Loucy (cell line): ENCODE data around the gene RBM26.

Experiments
- CTCF ChIP-seq: fragments of 200-600 bp; sonication (generic); conservative IDR thresholded peaks from 2 replicates; pipeline ENCODE4 v1.5.1; 2014; ENCODE audit warnings: mild to moderate bottlenecking, antibody characterized with exemption, low read length
- EZH2phosphoT487 ChIP-seq: fragments of 200-600 bp; IDR thresholded peaks from 2 replicates; pipeline ENCODE4 v1.6.1; 2018; ENCODE audit warnings: antibody characterized with exemption, mild to moderate bottlenecking, moderate library complexity, borderline replicate concordance

DNA sequence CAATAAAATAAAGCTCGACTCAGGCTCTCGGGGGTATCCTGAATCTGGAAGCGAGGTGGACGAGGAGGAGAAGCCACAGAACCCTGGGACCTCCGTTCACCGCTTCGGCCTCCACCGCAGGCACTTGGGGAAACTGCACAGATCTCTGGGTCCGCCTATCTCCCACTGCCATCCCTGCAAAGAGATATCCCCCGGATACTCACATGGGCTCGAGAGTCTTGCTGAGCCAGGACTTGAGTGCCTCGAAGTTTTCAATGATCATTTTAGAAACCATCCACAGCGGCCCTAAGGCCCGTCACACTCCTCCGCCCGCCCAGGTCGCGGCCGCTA, 589 bp downstream of the RBM26 start:
- TF ChIP-seq CTCF (no peak), EZH2phosphoT487 (no peak)
